ENCODE results near the gene PARN. TPM values are rescaled to one million over a fixed set of nuclear protein-coding genes. Genes with fewer than 3 reads are reported as not detected.

Gene PARN
- total RNA-seq, 2 experiments from 2014 or later = 36.4 to 40.0 TPM

DNA sequence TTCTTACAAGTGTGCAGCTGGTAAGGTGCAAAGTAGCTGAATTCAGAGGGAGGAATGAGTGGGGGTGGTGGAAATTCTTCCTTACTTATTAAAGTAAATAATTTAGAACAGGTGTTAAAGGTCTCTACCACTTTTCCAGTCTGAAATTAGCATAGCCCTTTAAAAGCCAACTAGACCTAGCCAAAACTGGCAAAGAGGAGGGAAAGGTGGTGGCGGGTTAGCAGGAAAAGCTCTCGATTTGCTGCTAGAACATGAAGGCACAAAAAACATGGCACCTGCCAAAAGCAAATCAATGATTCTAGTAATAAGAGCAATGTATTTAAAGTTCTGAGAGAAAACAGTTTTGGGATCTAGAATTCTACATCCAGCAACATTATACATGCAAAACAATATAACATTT lies 157.7 kb downstream of the PARN start:
- ChIA-PET CTCF (no interaction called here), POLR2A (no interaction called here)
- no peak overlapping the region for H3K4me3 Mint-ChIP-seq
- no peaks in the 10 kb centered on the region for H3K27me3 Mint-ChIP-seq (ENCODE audit: low read depth)
- ATAC-seq = no peak
- no peaks in the 10 kb centered on the region for H3K9me3 Mint-ChIP-seq (ENCODE audit: insufficient read depth)
- peaks cover 9% of the 10 kb centered on the region for H3K36me3 Mint-ChIP-seq (ENCODE audit: low read depth)
- no peaks in the 10 kb centered on the region for H3K4me1 Mint-ChIP-seq (ENCODE audit: low read depth)
- no peak overlapping the region for H3K27ac Mint-ChIP-seq
- no peak for DNase-seq

DNA sequence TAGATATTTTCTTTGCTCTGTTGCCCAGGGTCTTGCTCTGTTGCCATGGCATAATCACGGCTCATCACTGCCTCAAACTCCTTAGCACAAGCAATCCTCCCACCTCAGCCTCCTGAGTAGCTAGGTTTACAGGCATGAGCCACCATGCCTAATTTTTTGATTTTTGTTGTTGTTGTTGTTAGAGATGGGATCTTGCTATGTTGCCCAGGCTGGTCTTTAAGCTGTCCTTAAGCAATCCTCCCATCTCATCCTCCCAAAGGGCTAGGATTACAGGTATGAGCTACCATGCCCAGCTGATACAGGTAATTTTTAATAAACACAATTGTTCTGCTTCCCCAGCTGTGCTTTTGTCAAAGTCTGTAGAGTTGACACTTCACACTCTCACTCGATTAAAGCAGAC lies 159.3 kb downstream of the PARN start:
- H3K27ac Mint-ChIP-seq = no peak overlapping the region
- CTCF ChIA-PET = no interaction called here
- H3K4me1 Mint-ChIP-seq (ENCODE audit: low read depth) = no peaks in the 10 kb centered on the region
- peaks cover 2% of the 10 kb centered on the region for H3K36me3 Mint-ChIP-seq (ENCODE audit: low read depth)
- POLR2A ChIA-PET = no interaction called here
- H3K9me3 Mint-ChIP-seq (ENCODE audit: insufficient read depth) = no peaks in the 10 kb centered on the region
- DNase-seq (no peak), ATAC-seq (no peak)
- H3K27me3 Mint-ChIP-seq (ENCODE audit: low read depth) = no peaks in the 10 kb centered on the region
- no peak overlapping the region for H3K4me3 Mint-ChIP-seq

DNA sequence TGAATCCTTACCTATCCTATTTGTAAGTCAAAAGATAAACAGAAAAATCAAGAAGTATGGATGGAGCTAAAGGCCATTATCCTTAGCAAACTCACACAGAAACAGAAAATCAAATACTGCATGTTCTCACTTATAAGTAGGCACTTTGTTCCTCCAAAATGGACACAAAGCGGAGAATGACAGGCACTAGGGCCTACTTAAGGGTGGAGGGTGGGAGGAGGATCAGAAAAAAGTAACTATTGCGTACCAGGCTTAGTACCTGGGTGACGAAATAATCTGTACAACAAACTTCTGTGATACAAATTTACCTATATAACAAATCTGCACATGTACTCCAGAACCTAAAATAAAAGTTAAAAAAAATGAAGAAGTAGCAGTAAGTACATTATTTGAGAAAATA lies 164.3 kb downstream of the PARN start:
- ChIA-PET CTCF (no interaction called here), POLR2A (no interaction called here)
- Mint-ChIP-seq H3K27ac (no peak overlapping the region), H3K36me3 (ENCODE audit: low read depth) (peaks cover 32% of the 10 kb centered on the region), H3K9me3 (ENCODE audit: insufficient read depth) (peaks cover 11% of the 10 kb centered on the region), H3K4me3 (no peak overlapping the region), H3K27me3 (ENCODE audit: low read depth) (no peaks in the 10 kb centered on the region), H3K4me1 (ENCODE audit: low read depth) (peaks cover 5% of the 10 kb centered on the region)
- ATAC-seq (no peak), DNase-seq (no peak)

GRCh38 chr16:14464796-14465195 lies 165.3 kb downstream of the PARN start:
- Mint-ChIP-seq H3K9me3 (ENCODE audit: insufficient read depth) (peaks cover 11% of the 10 kb centered on the region), H3K4me1 (ENCODE audit: low read depth) (peaks cover 6% of the 10 kb centered on the region), H3K36me3 (ENCODE audit: low read depth) (peaks cover 36% of the 10 kb centered on the region), H3K27ac (no peak overlapping the region), H3K4me3 (no peak overlapping the region), H3K27me3 (ENCODE audit: low read depth) (no peaks in the 10 kb centered on the region)
- ATAC-seq (no peak), DNase-seq (no peak)
- POLR2A ChIA-PET = no interaction called here
- CTCF ChIA-PET = no interaction called here

DNA sequence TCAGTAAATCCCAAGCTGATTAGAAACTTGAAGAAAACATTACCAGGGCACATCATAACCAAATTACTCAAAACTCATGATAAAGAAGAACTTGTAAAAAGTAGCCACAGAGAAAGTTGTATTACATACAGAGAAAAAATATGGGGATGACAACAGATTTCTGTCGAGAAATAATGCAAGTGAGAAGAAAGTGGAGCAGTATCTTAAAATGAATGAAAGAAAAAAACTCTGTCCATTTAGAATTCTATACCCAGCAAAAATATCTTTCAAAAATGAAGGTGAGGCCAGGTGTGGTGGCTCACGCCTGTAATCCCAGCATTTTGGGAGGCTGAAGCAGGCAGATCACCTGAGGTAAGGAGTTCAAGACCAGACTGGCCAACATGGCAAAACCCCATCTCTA lies 165.9 kb downstream of the PARN start:
- ATAC-seq (no peak), DNase-seq (no peak)
- Mint-ChIP-seq H3K4me3 (no peak overlapping the region), H3K27ac (no peak overlapping the region), H3K36me3 (ENCODE audit: low read depth) (peaks cover 36% of the 10 kb centered on the region), H3K4me1 (ENCODE audit: low read depth) (peaks cover 6% of the 10 kb centered on the region), H3K9me3 (ENCODE audit: insufficient read depth) (peaks cover 11% of the 10 kb centered on the region), H3K27me3 (ENCODE audit: low read depth) (no peaks in the 10 kb centered on the region)
- ChIA-PET CTCF (no interaction called here), POLR2A (no interaction called here)

- peaks cover 6% of the 10 kb centered on the region for H3K4me1 Mint-ChIP-seq (ENCODE audit: low read depth)
- no peak for ATAC-seq
- no peak overlapping the region for H3K27ac Mint-ChIP-seq
- H3K27me3 Mint-ChIP-seq (ENCODE audit: low read depth) = no peaks in the 10 kb centered on the region
- POLR2A ChIA-PET = no interaction called here
- CTCF ChIA-PET = interaction anchor here (0.7 kb wide), 1 partner anchor 20 kb away, joined by 3 read pairs; no protein-coding TSS in a partner anchor
- DNase-seq = no peak
- H3K9me3 Mint-ChIP-seq (ENCODE audit: insufficient read depth) = peaks cover 11% of the 10 kb centered on the region
- no peak overlapping the region for H3K4me3 Mint-ChIP-seq
- peaks cover 35% of the 10 kb centered on the region for H3K36me3 Mint-ChIP-seq (ENCODE audit: low read depth)
Measured at GRCh38 chr16:14462811-14463210, 167.2 kb downstream of the PARN start.

DNA sequence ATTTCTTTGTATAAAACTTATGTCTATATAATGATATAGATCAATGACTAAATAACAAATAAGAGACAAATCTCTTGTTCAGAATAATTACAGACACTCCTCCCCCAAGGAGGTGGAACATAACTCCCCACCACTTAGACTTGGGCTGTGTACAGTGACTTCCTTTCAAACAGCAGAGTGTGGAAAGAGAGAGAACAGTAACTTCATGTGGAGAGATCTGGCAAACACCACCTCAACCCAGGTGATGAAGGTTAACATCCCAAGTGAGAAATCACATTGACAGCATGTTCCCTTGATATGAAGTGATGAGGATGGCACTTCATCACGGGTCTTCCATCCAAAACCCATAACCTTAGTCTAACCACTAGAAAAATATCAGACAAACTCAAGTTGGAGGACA lies 169.3 kb downstream of the PARN start:
- H3K4me3 Mint-ChIP-seq = no peak overlapping the region
- ATAC-seq = no peak
- no peak for DNase-seq
- ChIA-PET POLR2A (no interaction called here), CTCF (no interaction called here)
- H3K4me1 Mint-ChIP-seq (ENCODE audit: low read depth) = peaks cover 6% of the 10 kb centered on the region
- no peaks in the 10 kb centered on the region for H3K27me3 Mint-ChIP-seq (ENCODE audit: low read depth)
- peaks cover 11% of the 10 kb centered on the region for H3K9me3 Mint-ChIP-seq (ENCODE audit: insufficient read depth)
- no peak overlapping the region for H3K27ac Mint-ChIP-seq
- H3K36me3 Mint-ChIP-seq (ENCODE audit: low read depth) = peaks cover 35% of the 10 kb centered on the region

GRCh38 chr16:14458576-14458975 lies 171.5 kb downstream of the PARN start:
- Mint-ChIP-seq H3K27me3 (ENCODE audit: low read depth) (no peaks in the 10 kb centered on the region), H3K36me3 (ENCODE audit: low read depth) (peaks cover 27% of the 10 kb centered on the region), H3K27ac (no peak overlapping the region), H3K4me1 (ENCODE audit: low read depth) (peaks cover 6% of the 10 kb centered on the region), H3K4me3 (no peak overlapping the region), H3K9me3 (ENCODE audit: insufficient read depth) (peaks cover 3% of the 10 kb centered on the region)
- CTCF ChIA-PET = no interaction called here
- DNase-seq (no peak), ATAC-seq (no peak)
- POLR2A ChIA-PET = no interaction called here

- Mint-ChIP-seq H3K4me3 (no peak overlapping the region), H3K9me3 (ENCODE audit: insufficient read depth) (no peaks in the 10 kb centered on the region), H3K4me1 (ENCODE audit: low read depth) (peaks cover 5% of the 10 kb centered on the region), H3K27me3 (ENCODE audit: low read depth) (no peaks in the 10 kb centered on the region), H3K27ac (no peak overlapping the region), H3K36me3 (ENCODE audit: low read depth) (peaks cover 14% of the 10 kb centered on the region)
- no peak for DNase-seq
- ATAC-seq = no peak
- ChIA-PET POLR2A (no interaction called here), CTCF (no interaction called here)
Measured at GRCh38 chr16:14456793-14457481, 173.1 kb downstream of the PARN start.

DNA sequence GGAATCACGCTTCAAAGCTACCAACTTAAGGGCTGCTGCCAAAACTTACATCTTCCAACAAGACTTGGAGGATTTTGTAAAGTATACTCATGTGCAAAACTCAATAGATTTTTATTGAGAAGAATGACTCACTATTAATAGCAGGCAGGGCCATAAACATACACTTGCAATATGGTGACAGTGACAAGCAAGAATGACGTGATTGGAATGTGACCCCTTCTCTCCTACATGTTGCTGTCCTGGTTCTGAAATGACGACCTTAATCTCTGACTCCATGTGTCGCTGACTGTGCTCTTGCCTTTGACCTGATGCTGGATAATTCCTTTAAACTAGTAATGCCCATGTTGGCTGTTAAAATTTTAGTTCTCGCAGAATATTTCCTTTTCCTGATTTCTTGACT lies 174.5 kb downstream of the PARN start:
- Mint-ChIP-seq H3K27ac (no peak overlapping the region), H3K9me3 (ENCODE audit: insufficient read depth) (no peaks in the 10 kb centered on the region), H3K27me3 (ENCODE audit: low read depth) (no peaks in the 10 kb centered on the region), H3K36me3 (ENCODE audit: low read depth) (peaks cover 2% of the 10 kb centered on the region), H3K4me1 (ENCODE audit: low read depth) (no peaks in the 10 kb centered on the region), H3K4me3 (no peak overlapping the region)
- POLR2A ChIA-PET = no interaction called here
- ATAC-seq (no peak), DNase-seq (no peak)
- CTCF ChIA-PET = no interaction called here

DNA sequence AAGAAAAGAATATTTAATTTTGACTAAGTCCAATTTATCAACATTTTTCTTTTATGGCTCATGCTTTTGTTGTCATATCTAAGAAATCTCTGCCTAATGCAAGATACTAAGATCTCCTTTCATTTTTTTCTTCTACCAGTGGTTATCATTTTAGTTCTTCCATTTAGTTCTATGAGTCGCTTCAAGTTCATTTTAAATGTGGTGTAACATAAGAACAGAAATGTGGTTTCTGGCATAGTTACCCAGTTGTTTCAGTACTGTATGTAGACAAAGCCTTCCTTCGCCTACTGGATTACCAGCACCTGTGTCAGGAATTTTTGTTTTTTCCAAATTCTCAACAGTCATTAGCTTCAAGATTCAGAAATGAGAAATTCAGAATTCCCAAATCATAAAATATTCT lies 175.7 kb downstream of the PARN start:
- no peak for DNase-seq
- H3K4me1 Mint-ChIP-seq (ENCODE audit: low read depth) = no peaks in the 10 kb centered on the region
- H3K9me3 Mint-ChIP-seq (ENCODE audit: insufficient read depth) = no peaks in the 10 kb centered on the region
- POLR2A ChIA-PET = no interaction called here
- H3K27me3 Mint-ChIP-seq (ENCODE audit: low read depth) = no peaks in the 10 kb centered on the region
- ATAC-seq = no peak
- CTCF ChIA-PET = no interaction called here
- no peak overlapping the region for H3K4me3 Mint-ChIP-seq
- H3K27ac Mint-ChIP-seq = no peak overlapping the region
- no peaks in the 10 kb centered on the region for H3K36me3 Mint-ChIP-seq (ENCODE audit: low read depth)

DNA sequence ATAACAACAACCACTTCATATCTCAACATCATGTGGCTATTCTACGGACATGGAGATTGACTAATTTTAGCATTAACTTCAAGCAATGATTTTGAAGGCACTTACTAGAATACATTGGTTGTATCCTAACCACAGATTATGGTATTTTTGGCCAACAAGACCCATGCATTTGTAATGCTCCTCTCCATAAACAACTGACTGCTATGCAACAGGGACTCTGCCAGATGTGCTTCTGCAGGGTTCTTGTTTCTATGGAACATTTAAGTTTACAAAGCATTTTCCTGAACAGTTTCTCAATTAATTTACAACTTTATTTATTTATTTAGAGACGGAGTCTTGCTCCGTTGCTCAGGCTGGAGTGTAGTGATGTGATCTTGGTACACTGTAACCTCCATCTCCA lies 178.0 kb downstream of the PARN start:
- H3K36me3 Mint-ChIP-seq (ENCODE audit: low read depth) = no peaks in the 10 kb centered on the region
- ATAC-seq (no peak), DNase-seq (no peak)
- no peaks in the 10 kb centered on the region for H3K4me1 Mint-ChIP-seq (ENCODE audit: low read depth)
- H3K27me3 Mint-ChIP-seq (ENCODE audit: low read depth) = no peaks in the 10 kb centered on the region
- CTCF ChIA-PET = no interaction called here
- no peak overlapping the region for H3K4me3 Mint-ChIP-seq
- no peak overlapping the region for H3K27ac Mint-ChIP-seq
- no peaks in the 10 kb centered on the region for H3K9me3 Mint-ChIP-seq (ENCODE audit: insufficient read depth)
- POLR2A ChIA-PET = no interaction called here

DNA sequence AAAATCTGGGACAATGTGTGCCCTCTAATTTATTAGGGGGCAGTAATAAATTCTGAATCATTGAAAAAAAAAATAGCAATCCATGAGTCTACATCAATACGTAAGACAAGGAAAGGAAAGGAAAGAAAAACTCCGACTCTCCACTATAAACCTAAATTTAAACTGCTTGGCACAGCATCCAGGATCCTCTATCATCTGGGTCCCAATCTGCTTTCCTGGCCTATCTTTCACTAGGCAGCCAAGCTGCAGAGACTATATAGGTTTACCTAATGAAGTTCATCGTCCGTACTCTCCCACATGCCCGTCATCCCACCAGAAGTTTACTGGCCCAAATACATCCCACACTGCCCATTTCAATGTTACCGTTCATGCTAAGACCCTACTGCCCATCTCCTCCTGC lies 179.2 kb downstream of the PARN start:
- Mint-ChIP-seq H3K4me3 (no peak overlapping the region), H3K9me3 (ENCODE audit: insufficient read depth) (no peaks in the 10 kb centered on the region), H3K27me3 (ENCODE audit: low read depth) (no peaks in the 10 kb centered on the region), H3K27ac (no peak overlapping the region), H3K36me3 (ENCODE audit: low read depth) (no peaks in the 10 kb centered on the region), H3K4me1 (ENCODE audit: low read depth) (no peaks in the 10 kb centered on the region)
- ATAC-seq (no peak), DNase-seq (no peak)
- ChIA-PET POLR2A (no interaction called here), CTCF (no interaction called here)

Measured in activated CD8-positive, alpha-beta T cell treated with anti-CD3 and anti-CD28 coated beads, Interleukin-2, amount 10 ng/mL, durations not matched to agents 7 days and 5 days (primary cell).